Type B pancreatic cell (in vitro differentiated cells): ENCODE results near the gene TPMT. TPM values are rescaled to one million over a fixed set of nuclear protein-coding genes. Genes with fewer than 3 reads are reported as not detected.

Source experiments
- DNase-seq: peaks from one replicate; pipeline ENCODE4 v3.0.0; 2021; ENCODE audit warnings: mixed read lengths; ENCODE audit not compliant: unreplicated experiment; ENCODE audit errors: extremely low spot score
- H3K27ac Mint-ChIP-seq: 2 replicates; pipeline ENCODE4 v1.8.0; 2021; ENCODE audit warnings: mild to moderate bottlenecking, mixed read lengths
- H3K27me3 Mint-ChIP-seq: 2 replicates; pipeline ENCODE4 v1.8.0; 2021; ENCODE audit warnings: mixed read lengths
- H3K36me3 Mint-ChIP-seq: 2 replicates; pipeline ENCODE4 v1.8.0; 2021; ENCODE audit warnings: mixed read lengths
- H3K4me1 Mint-ChIP-seq: one replicate; pipeline ENCODE4 v1.8.0; 2021; ENCODE audit warnings: mixed read lengths; ENCODE audit not compliant: unreplicated experiment
- H3K4me3 Mint-ChIP-seq: 2 replicates; pipeline ENCODE4 v1.8.0; 2021; ENCODE audit warnings: mild to moderate bottlenecking, mixed read lengths
- H3K9me3 Mint-ChIP-seq: 2 replicates; pipeline ENCODE4 v1.8.0; 2021; ENCODE audit warnings: mixed read lengths
- CTCF ChIP-seq: fragments of 200-600 bp; sonication (generic); conservative IDR thresholded peaks from 2 replicates; pipeline ENCODE4 v1.5.0; 2021; ENCODE audit warnings: antibody characterized with exemption, mild to moderate bottlenecking
- total RNA-seq: library from RNA; stranded (reverse); gene quantifications from 2 replicates; pipeline ENCODE4 v1.2.1, GENCODE V29; 2021; ENCODE audit warnings: low replicate concordance

TPMT gene
- total RNA-seq, 1 donor from 2014 or later: 12.8 TPM

- peak; percentile 91 for TF ChIP-seq CTCF
- Mint-ChIP-seq H3K36me3 (no peaks in the 10 kb centered on the region), H3K9me3 (no peaks in the 10 kb centered on the region), H3K4me1 (peaks cover 10% of the 10 kb centered on the region), H3K27ac (peak within 1 kb of the TSS; percentile 69), H3K4me3 (peak within 1 kb of the TSS; percentile 86), H3K27me3 (no peaks in the 10 kb centered on the region)
- peak; percentile 85 for DNase-seq
Observed at GRCh38 chr6:18122128-18123093, 32.5 kb downstream of the TPMT start, which contains the start of gene NHLRC1. Gene NHLRC1 (minus strand): TSS chr6:18122677. CDS start chr6:18122606, 71 bp downstream.

- peak overlapping the region; percentile 65 for H3K4me3 Mint-ChIP-seq
- H3K27ac Mint-ChIP-seq: no peak overlapping the region
- no peak for DNase-seq
- no peaks in the 10 kb centered on the region for H3K27me3 Mint-ChIP-seq
- H3K9me3 Mint-ChIP-seq: no peaks in the 10 kb centered on the region
- TF ChIP-seq CTCF: no peak
- peaks cover 10% of the 10 kb centered on the region for H3K4me1 Mint-ChIP-seq
- no peaks in the 10 kb centered on the region for H3K36me3 Mint-ChIP-seq
Observed at GRCh38 chr6:18121580-18122127, 33.2 kb downstream of the TPMT start.

GRCh38 chr6:18119236-18119635 is 35.6 kb downstream of the TPMT start:
- Mint-ChIP-seq H3K9me3 (no peaks in the 10 kb centered on the region), H3K36me3 (no peaks in the 10 kb centered on the region), H3K27ac (peak overlapping the region; percentile 21), H3K4me3 (no peak overlapping the region), H3K4me1 (peaks cover 10% of the 10 kb centered on the region), H3K27me3 (no peaks in the 10 kb centered on the region)
- DNase-seq: no peak
- TF ChIP-seq CTCF: no peak

GRCh38 chr6:18118330-18118729 is 36.5 kb downstream of the TPMT start:
- H3K4me3 Mint-ChIP-seq: no peak overlapping the region
- H3K27ac Mint-ChIP-seq: no peak overlapping the region
- H3K27me3 Mint-ChIP-seq: no peaks in the 10 kb centered on the region
- no peaks in the 10 kb centered on the region for H3K36me3 Mint-ChIP-seq
- DNase-seq: no peak
- no peaks in the 10 kb centered on the region for H3K9me3 Mint-ChIP-seq
- no peak for TF ChIP-seq CTCF
- H3K4me1 Mint-ChIP-seq: peaks cover 10% of the 10 kb centered on the region

GRCh38 chr6:18117136-18117535 is 37.7 kb downstream of the TPMT start:
- no peak for TF ChIP-seq CTCF
- no peaks in the 10 kb centered on the region for H3K27me3 Mint-ChIP-seq

More at GRCh38 chr6:18117136-18117535, 37.7 kb downstream of the TPMT start:
- DNase-seq: no peak
- Mint-ChIP-seq H3K4me3 (no peak overlapping the region), H3K9me3 (no peaks in the 10 kb centered on the region), H3K27ac (no peak overlapping the region), H3K4me1 (peaks cover 3% of the 10 kb centered on the region), H3K36me3 (no peaks in the 10 kb centered on the region)
